Eye (tissue), 1 donor: Measurements from ENCODE around the gene TMEM192.
"Not testable (repeated sequence)": the region's sequence is repeated elsewhere in the genome, so short reads cannot be mapped to it uniquely, and the experiment has no call there.

ENCODE experiments used
- DNase-seq: peaks from one replicate; pipeline ENCODE4 v3.0.0-alpha.2; 2015

TMEM192 gene

GRCh38 chr4:165088366-165088765 lies 24.3 kb downstream of the TMEM192 start:
- no peak for DNase-seq

DNA sequence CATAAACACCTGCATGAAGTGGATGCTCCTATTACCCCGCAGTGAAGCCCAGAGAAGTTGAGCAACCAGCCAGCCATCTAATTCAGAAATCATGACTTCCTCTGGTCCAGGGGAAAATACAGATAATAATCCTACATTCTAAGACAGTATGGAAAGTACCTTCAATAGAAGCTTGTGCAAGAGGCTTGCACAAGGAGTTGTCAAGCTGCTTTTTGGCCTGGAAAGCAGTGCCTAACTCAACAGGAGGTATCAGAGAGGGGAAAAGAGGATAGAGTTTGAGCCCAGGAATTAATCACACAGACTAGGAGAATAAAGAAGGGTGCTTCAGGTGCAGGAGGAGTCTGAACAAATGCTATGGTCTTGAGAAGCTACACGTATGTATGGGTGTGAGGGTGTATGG lies 26.7 kb downstream of the TMEM192 start:
- DNase-seq: no peak

DNA sequence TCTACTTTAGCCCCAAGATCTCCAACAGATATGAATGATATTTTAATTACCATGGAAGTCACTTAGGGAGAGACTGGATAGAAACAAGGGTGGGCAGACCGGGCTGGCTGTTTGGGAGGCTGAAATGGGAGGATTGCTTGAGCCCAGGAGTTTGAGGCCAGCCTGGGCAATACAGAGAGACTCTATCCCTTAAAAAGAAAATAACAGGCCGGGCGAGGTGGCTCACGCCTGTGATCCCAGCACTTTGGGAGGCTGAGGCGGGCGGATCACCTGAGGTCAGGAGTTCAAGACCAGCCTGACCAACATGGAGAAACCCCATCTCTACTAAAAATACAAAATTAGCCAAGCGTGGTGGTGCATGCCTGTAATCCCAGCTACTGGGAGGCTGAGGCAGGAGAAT lies 27.9 kb downstream of the TMEM192 start:
- DNase-seq: not testable (repeated sequence)

DNA sequence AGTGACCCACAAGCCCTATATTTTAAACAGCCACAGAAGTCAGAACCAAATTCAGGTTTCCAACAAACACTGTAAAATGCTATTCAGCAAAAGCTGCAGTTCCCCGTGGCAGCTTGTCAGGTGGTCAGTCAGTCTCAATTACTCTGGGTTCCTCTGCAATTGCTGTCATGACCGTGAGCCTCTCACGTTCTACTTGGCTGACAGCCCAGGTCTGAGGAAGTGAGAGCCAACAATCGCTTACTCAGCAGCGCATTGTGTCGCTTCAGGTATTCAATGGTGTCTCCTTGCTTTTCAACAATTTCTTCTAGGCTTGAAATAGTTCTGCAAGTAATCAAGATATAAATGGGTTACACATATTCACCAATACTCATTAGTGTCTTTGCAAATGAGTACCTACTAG lies 33.2 kb downstream of the TMEM192 start:
- DNase-seq: no peak

DNA sequence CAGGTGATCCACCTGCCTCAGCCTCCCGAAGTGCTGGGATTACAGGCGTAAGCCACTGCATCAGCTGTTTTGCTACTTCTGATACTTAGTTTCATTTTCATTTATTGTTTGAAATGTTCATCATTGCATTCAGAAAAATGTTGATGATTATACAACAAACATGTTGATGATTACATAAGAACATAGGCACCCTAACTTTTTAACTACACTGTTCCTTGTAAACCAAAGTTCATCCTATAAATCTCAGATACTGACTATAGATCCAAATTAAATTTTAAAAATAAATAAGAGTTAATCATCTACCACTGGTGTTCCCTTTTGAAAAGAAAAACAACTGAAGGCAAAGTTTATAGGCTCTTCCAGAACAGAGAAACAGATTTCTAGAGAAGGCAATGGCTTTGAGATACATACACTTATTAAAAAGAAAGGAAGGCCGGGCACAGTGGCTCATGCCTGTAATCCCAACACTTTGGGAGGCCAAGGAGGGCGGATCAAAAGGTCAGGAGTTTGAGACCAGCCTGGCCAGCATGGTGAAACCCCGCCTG lies 35.6 kb downstream of the TMEM192 start:
- no peak for DNase-seq

GRCh38 chr4:165073346-165073745 lies 39.3 kb downstream of the TMEM192 start:
- DNase-seq: not testable (repeated sequence)

DNA sequence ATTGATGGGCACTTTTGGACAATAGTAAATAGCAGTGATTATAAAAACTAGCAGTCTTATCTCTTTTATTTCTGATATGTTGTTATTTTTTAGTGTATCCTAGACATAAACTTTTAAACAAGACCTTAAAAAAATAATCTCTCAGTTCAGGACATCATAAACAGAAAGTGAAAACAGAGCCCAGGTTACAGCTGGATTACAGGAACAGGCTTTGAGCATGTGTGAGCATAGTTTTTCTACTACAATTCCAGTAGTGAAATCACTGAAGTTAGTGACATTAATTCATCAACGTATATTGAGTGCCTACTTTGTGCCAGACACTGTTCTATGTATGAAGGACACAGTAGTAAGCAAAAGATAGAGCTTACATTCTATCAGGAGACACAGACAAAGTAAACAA lies 42.1 kb downstream of the TMEM192 start:
- no peak for DNase-seq

DNA sequence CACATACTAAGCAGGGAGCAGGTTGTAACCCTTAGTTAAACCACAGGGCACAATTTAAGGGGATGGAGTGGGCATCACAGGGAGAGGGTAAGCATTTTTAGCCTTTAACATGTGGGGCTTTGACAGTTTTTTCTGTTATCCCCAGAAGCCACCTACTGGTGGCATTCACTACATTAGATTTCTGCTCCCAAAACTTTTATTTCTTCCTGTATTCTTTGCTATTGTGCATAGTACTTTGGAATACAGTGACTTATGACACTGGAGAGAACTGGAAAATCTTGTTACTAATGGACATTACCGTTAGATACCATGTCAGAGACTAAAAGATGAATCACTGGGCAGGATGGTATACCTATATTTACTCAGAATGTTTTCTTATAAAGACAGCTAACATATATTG lies 51.7 kb downstream of the TMEM192 start:
- no peak for DNase-seq

DNA sequence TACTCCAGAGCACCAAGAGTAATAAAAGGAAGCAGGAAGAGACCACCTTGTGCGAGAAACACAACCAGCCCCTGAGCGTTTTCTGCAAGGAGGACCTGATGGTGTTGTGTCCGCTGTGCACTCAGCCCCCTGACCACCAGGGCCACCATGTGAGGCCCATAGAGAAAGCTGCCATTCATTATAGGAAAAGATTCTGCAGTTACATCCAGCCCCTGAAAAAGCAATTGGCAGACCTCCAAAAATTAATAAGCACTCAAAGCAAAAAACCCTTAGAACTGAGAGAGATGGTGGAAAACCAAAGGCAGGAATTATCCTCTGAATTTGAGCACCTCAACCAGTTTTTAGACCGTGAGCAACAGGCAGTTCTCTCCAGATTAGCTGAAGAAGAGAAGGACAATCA lies 53.3 kb downstream of the TMEM192 start:
- DNase-seq: peak; percentile 19

- DNase-seq: peak; percentile 16
Measured at GRCh38 chr4:165058666-165059065, 54.0 kb downstream of the TMEM192 start.

DNA sequence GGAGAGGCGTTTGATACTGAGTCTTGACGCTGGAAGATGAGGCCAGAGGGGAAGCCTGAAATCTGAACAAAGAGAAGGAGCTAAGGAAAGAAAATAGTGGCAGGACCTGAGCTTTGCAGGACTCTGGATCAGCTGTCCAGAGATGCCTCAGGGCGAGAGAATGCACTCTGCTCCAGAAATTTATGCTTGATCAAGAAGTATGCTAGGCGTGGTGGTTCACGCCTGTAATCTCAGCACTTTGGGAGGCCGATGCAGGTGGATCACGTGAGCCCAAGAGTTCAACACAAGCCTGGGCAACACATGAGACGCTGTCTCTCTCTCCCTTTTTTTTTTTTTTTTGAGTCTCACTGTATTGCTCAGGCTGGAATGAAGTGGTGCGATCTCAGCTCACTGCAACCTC lies 57.1 kb downstream of the TMEM192 start:
- DNase-seq: no peak

DNA sequence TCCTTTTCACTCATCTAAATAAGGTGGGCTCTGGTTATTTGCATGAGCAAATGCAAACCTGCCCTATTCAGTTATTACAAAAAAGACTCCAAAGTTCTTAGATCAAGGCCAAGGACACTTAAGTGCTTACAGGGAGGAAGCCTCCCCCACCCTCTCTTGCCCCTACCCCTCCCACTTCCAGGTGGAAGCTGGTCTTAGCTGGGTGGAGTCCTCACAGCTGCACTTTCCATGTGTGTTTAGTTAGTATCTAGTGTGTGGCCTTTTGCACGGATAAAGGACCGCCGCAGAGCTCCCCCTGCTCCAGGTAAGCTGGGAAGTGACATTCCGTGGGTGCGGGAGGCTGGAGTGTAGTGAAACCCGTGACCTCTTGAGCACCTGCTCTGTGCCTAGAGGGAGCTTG lies 59.0 kb downstream of the TMEM192 start, which contains the start of gene TRIM75:
Gene TRIM75 (plus strand): TSS at position 222 of the 400 bp plus-strand sequence. CDS start 5,282 bp downstream, outside the sequence.
- DNase-seq: no peak

DNA sequence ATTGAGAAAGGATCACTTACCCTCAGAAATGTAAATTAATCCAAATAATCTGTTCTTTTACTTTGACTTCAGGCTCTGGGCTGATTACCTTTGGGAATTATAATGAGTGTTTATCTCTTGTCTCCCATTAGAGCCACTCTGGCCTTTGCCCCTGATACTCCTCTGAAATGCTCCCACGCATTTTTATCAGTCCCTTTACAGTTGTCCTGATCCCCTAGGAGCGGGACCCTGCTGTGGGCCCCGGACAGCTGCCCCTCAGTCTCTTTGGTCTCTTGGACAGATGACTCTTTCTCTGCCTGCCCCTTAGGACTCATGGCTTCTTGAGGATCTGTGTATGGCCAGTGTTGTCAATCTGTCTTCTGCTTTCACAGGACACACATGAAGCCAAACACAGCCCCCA lies 60.0 kb downstream of the TMEM192 start:
- DNase-seq: no peak

GRCh38 chr4:165048170-165048569 lies 64.5 kb downstream of the TMEM192 start:
- no peak for DNase-seq

GRCh38 chr4:165031436-165032211 lies 81.0 kb downstream of the TMEM192 start, which contains the start of gene TRIM60:
Gene TRIM60 (plus strand): TSS chr4:165031999. CDS start chr4:165040073, 8,074 bp downstream.
- no peak for DNase-seq

- no peak for DNase-seq
Measured at GRCh38 chr4:165027762-165028402, 84.8 kb downstream of the TMEM192 start.

GRCh38 chr4:165025782-165026181 lies 86.9 kb downstream of the TMEM192 start:
- not testable (repeated sequence) for DNase-seq
